Right atrium auricular region (tissue), 2 donors: ENCODE measurements around the gene CERT1. TPM values are rescaled to one million over a fixed set of nuclear protein-coding genes. Genes with fewer than 3 reads are reported as not detected.

Experiments
- DNase-seq: peaks from one replicate; pipeline ENCODE4 v3.0.0-alpha.2; 2019; ENCODE audit warnings: low spot score
- H3K27ac ChIP-seq, 2 donors: fragments of 200-600 bp; sonication (generic); 1 replicate in 1 of 2; 2 replicates in 1 of 2; pipeline ENCODE4 v1.5.1; 2016 to 2019
- H3K27me3 ChIP-seq, 2 donors: fragments of 200-600 bp; sonication (generic); one replicate each; pipeline versions ENCODE4 v1.5.1 to v1.6.0; 2017 to 2019
- H3K36me3 ChIP-seq: fragments of 200-600 bp; sonication (generic); one replicate; pipeline ENCODE4 v1.5.1; 2016
- H3K4me1 ChIP-seq, 2 donors: fragments of 200-600 bp; sonication (generic); one replicate each; pipeline versions ENCODE4 v1.5.1 to v1.6.0; 2017 to 2019
- H3K4me3 ChIP-seq, 2 donors: fragments of 200-600 bp; sonication (generic); 1 replicate in 1 of 2; 2 replicates in 1 of 2; pipeline ENCODE4 v1.5.1; 2017 to 2019; ENCODE audit warnings: mild to moderate bottlenecking in 1 of 2, moderate library complexity in 1 of 2
- H3K9me3 ChIP-seq, 2 donors: fragments of 200-600 bp; sonication (generic); one replicate each; pipeline ENCODE4 v1.5.1; 2019
- total RNA-seq, 2 donors: library from RNA; depleted of rRNA; stranded (reverse); fragments of >200 nt; gene quantifications; one replicate each; pipeline ENCODE4 v1.1.0, GENCODE V29; 2016
- TF ChIP-seq, protein P1 (sequence below), 2 donors: fragments of 200-600 bp; sonication (generic); IDR thresholded peaks; one replicate each; pipeline ENCODE4 v1.5.1; 2019; ENCODE audit warnings: antibody characterized with exemption in 2 of 2

The CERT1 gene
- total RNA-seq, 2 donors from 2014 or later = 12.3 to 12.6 TPM

DNA sequence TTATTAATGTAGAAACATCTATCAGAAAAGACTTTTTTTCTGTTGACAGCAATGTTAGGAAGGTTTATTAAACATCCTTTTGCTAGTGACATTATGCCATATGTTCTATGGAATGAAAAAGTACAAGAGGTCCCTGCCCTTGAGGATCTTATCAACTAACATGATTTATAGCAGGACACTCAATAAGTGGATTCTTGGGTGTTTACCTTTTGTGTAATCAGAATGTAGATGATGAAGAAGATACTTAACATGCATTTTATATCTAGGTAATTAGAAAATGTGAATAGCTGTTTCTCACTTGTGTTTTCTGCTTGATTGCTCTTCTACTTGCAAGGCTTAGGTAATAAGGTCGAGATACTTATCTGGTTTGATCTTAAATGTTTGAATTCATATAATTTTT is 169.5 kb downstream of the CERT1 start:
- Histone ChIP-seq H3K27ac (no peak overlapping the region), H3K4me1 (peaks cover 0 to 10% of the 10 kb centered on the region in 2 donors), H3K36me3 (peaks cover 20% of the 10 kb centered on the region), H3K4me3 (no peak overlapping the region), H3K9me3 (no peaks in the 10 kb centered on the region), H3K27me3 (no peaks in the 10 kb centered on the region)
- no peak for DNase-seq
- TF ChIP-seq, protein P1, sequence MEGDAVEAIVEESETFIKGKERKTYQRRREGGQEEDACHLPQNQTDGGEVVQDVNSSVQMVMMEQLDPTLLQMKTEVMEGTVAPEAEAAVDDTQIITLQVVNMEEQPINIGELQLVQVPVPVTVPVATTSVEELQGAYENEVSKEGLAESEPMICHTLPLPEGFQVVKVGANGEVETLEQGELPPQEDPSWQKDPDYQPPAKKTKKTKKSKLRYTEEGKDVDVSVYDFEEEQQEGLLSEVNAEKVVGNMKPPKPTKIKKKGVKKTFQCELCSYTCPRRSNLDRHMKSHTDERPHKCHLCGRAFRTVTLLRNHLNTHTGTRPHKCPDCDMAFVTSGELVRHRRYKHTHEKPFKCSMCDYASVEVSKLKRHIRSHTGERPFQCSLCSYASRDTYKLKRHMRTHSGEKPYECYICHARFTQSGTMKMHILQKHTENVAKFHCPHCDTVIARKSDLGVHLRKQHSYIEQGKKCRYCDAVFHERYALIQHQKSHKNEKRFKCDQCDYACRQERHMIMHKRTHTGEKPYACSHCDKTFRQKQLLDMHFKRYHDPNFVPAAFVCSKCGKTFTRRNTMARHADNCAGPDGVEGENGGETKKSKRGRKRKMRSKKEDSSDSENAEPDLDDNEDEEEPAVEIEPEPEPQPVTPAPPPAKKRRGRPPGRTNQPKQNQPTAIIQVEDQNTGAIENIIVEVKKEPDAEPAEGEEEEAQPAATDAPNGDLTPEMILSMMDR (IDR thresholded peaks at IDR 0.05) = no peak

DNA sequence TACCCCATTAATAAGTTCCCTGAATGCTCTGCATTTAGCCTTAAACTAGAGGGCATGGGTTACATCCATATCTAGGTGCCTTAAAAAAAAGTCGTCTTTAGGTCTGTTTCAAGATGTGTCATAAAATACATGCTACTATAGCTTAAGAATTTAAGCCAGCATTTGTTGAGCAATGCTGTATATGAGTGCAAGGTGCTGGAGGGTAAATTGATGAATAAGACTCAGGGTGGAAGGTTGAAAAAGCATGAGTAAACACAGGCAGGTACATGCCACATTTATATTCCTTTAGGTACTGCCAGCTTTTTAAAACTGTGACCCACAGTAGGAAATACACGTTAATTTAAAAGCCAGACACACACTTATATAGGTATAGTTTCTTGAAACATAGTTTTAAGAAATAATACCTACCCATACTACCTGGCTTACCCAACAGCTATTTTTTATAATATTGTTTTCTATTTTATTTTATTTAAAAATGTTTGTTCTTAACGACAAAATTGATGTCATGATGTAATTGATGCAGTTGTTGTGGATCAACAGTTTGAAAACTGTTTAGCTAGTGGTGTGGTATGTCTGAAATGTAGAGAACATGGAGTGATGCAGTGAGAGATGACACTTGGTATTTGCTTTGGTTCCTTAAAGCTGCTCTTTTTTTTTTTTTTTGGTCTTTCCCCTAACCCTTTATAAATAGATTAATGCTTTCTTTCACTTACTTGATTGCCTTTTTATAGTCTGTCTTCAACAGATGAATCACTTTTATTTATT is 170.5 kb downstream of the CERT1 start:
- H3K27me3 ChIP-seq = no peaks in the 10 kb centered on the region
- no peak for DNase-seq

DNA sequence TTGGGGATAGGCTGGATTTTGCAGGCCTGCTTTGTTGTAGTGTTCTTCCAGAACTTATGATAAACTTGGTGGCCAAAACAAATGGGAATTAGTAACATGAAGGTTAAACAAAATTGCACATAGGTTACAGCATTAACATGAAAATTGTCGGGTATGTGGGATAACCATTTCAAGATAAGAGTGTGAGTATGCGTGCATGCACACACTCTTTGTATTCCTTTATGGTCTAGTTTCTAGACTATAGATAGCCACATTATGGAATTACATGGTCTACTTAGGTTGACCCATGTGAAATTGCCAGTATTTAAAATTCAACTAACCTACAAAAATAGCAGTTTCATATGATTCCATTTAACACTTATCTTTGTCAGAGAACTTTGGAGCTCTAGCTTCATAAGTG is 173.0 kb downstream of the CERT1 start:
- H3K9me3 ChIP-seq = no peaks in the 10 kb centered on the region
- H3K4me3 ChIP-seq = no peak overlapping the region
- H3K27me3 ChIP-seq = no peaks in the 10 kb centered on the region
- no peak overlapping the region for H3K27ac ChIP-seq
- TF ChIP-seq, protein P1 (IDR thresholded peaks at IDR 0.05) = no peak
- H3K36me3 ChIP-seq = no peaks in the 10 kb centered on the region
- peaks cover 0 to 16% of the 10 kb centered on the region in 2 donors for H3K4me1 ChIP-seq
- no peak for DNase-seq

More for the DNA sequence above, 170.5 kb downstream of the CERT1 start:
- peaks cover 0 to 15% of the 10 kb centered on the region in 2 donors for H3K4me1 ChIP-seq
- no peak overlapping the region for H3K27ac ChIP-seq
- H3K4me3 ChIP-seq = no peak overlapping the region
- peaks cover 13% of the 10 kb centered on the region for H3K36me3 ChIP-seq
- no peaks in the 10 kb centered on the region for H3K9me3 ChIP-seq
- TF ChIP-seq, protein P1 (IDR thresholded peaks at IDR 0.05) = no peak

DNA sequence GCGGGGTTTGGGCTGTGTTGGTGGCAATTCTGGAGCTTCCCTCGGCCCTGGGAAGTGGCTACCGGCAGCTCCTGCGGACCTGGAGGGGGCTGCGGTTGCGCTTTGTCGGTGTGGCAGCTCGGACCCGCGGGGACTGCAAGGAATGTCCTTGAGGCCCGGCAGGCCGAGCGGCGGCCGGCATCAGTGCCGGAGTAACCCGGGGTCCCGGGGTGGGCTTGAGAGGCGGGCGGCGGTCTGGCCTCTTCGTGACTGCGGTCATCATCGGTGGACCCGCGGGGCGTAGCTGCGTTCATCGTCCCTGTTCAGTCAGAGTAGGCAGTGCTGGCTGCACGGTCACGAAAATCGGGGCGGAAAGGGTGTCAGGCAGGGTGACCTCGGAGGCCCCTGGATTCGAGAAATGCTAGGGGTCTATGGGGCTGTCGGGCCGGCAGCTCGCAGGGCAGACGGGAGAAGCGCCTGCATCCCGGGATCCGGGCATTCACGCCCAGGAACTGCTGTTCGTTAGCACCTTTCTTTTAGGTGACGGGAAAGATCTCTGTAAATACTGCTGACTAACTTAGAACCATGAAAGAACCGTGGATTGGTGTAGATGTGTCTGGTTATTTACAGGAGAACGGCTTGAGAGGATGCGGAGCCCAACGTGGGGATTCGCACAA is 173.9 kb downstream of the CERT1 start:
- H3K4me1 ChIP-seq = peaks cover 0 to 16% of the 10 kb centered on the region in 2 donors
- no peaks in the 10 kb centered on the region for H3K9me3 ChIP-seq
- no peaks in the 10 kb centered on the region for H3K36me3 ChIP-seq
- peak overlapping the region; percentile 86 to 97 for H3K4me3 ChIP-seq
- H3K27ac ChIP-seq = peak overlapping the region; percentile 88 to 96
- peak; percentile 63 for DNase-seq
- no peaks in the 10 kb centered on the region for H3K27me3 ChIP-seq
- TF ChIP-seq, protein P1 (IDR thresholded peaks at IDR 0.05) = no peak

DNA sequence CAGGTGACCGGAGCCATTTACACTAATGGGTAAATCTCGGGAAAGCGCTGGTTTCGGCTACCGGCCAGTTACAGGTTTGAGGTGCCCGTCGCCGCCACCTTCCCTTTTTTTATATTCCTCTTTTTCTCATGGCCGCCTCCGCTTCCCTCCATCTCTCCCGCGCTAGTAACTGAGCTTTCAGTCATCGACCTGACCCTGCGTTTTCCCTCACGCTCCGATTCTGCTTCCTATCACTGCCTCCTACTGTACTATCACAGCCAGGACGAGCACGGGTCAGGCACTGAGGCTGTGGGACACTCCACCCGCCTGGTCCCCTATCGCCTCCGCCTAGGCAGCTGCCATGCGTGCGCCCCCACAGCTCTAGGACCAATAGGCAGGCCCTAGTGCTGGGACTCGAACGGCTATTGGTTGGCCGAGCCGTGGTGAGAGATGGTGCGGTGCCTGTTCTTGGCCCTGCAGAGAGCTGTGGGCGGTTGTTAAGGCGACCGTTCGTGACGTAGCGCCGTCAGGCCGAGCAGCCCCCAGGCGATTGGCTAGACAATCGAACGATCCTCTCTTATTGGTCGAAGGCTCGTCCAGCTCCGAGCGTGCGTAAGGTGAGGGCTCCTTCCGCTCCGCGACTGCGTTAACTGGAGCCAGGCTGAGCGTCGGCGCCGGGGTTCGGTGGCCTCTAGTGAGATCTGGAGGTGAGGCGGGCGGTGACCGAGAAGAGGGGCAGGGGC is 174.7 kb downstream of the CERT1 start, which contains the start of gene HMGCR:
HMGCR (plus strand) TSS at position 606 of the 722 bp plus-strand sequence. CDS start 5,386 bp downstream, outside the sequence.
- peaks cover 0 to 16% of the 10 kb centered on the region in 2 donors for H3K4me1 ChIP-seq
- H3K36me3 ChIP-seq = no peaks in the 10 kb centered on the region
- peak within 1 kb of the TSS; percentile 86 to 97 for H3K4me3 ChIP-seq
- peak within 1 kb of the TSS; percentile 88 to 96 for H3K27ac ChIP-seq
- H3K9me3 ChIP-seq = no peaks in the 10 kb centered on the region
- no peaks in the 10 kb centered on the region for H3K27me3 ChIP-seq
- TF ChIP-seq, protein P1 (IDR thresholded peaks at IDR 0.05) = peak in 1 of 2 donors; percentile 11
- peak; percentile 100 for DNase-seq
